GM10266 (cell line): Measurements from ENCODE around the gene NDUFS8.

Source experiments
- DNase-seq: peaks from one replicate; pipeline ENCODE4 v3.0.0; 2012; ENCODE audit errors: extremely low spot score
- CTCF ChIP-seq: IDR thresholded peaks from 2 replicates; pipeline ENCODE4 v1.5.1; 2012; ENCODE audit warnings: mild to moderate bottlenecking, low read depth; ENCODE audit not compliant: control insufficient read depth, insufficient read depth; ENCODE audit errors: missing control alignments

Gene NDUFS8

GRCh38 chr11:68008381-68009337, 21.8 kb upstream of the NDUFS8 start:
- TF ChIP-seq CTCF: no peak
- no peak for DNase-seq

- no peak for DNase-seq
- TF ChIP-seq CTCF: peak; percentile 36
Measured at GRCh38 chr11:68009391-68010089, 20.9 kb upstream of the NDUFS8 start.

GRCh38 chr11:68010090-68011041, 20.1 kb upstream of the NDUFS8 start, which contains the start of gene ALDH3B1:
Gene ALDH3B1, plus strand, starts transcription at chr11:68010327. Its CDS starts 4,971 bp downstream, at chr11:68015298.
- no peak for DNase-seq
- no peak for TF ChIP-seq CTCF

GRCh38 chr11:68011051-68011943, 19.2 kb upstream of the NDUFS8 start:
- no peak for TF ChIP-seq CTCF
- no peak for DNase-seq

GRCh38 chr11:68012044-68012842, 18.2 kb upstream of the NDUFS8 start:
- no peak for TF ChIP-seq CTCF
- no peak for DNase-seq
